ENCODE measurements around the gene TCF4.

Gene TCF4

DNA sequence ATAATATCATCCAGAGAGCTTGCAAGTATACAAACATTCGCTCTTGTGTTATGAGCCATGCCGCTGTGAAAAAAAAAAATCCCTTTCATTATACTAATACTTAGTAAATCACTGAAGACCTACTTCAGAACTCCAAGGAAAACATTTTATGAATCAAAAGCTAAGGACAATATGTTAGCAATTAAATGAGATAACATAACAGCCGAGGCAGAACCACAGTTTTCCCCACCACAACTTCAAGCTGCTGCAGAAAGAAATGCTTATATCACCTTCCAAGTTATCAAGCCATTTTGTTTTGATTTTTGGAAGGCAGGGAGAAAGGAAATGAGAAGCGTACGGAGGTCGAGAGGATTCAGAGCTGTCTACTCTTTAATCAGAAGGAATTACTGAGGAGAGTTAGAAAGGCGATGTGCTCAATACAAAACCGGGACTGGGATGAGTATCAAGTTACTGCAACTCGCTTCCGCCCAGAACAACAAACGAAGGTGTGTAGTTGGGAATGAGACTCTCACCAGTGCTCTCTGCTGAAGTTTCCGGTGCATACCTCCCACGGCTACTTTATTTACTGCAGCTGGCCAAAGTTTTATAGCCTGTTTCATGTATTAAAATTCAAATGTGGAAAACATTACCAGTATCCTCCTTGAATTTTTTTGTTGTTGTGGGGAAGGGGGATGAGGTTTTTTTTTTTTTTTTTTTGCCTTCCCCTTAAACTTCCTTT is 336.6 kb downstream of the TCF4 start:
- peak; percentile 99 for FAIRE-seq

DNA sequence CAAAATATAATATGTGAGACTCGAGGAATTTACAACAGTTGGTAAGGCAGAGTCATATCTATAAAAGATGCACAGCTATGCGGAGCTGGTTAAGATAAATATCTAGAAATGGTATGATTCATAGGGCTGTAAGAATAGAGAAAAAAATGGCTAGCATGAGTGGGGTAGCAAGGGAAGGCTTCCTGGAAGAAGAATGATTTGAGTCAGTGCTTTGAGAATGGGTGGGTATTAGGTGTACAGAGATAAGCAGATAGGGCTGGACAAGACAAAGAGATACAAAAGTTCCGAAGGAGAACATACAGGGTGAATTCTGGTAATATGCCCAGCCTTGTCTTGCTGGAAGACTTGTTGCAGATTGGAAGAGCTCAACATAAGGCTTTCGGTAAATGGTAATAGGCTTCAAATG is 337.2 kb downstream of the TCF4 start:
- no peak for FAIRE-seq

DNA sequence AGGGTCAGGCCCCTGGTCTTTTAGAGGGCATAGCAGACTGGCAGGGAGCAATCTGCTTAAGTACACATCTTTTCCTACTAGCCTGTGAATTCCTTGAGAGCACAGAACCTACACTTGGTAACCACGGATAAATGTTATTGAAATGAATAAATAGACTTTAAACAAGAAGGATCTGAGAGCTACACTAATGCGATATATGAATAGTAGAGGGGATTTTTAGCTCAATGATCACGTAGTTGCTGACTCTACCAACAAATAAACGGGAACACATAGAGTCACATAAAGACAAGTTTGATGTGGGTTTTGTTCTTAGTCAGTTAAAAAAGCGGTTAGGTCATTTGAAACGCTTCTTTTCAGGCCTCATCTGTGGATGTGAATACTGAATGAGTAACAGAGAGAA is 338.4 kb downstream of the TCF4 start:
- FAIRE-seq, result no peak

DNA sequence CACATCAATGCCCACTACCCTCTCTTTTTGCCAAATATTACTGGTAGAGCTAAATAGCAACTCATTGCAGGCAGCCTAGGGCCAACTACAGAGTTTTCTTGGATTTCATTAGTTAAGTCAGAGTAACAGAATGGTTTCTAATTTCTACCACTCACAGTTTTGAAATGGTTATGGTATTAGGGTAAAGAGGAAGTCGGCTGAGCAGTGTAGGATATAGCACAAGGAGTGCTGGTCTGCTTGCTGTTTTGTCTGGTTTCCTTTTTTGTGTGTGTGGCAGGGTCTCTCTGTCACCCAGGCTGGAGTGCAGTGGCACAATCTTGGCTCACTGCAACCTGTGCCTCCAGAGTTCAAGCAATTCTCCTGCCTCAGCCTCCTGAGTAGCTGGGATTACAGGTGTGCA is 339.5 kb downstream of the TCF4 start:
- no peak for FAIRE-seq

DNA sequence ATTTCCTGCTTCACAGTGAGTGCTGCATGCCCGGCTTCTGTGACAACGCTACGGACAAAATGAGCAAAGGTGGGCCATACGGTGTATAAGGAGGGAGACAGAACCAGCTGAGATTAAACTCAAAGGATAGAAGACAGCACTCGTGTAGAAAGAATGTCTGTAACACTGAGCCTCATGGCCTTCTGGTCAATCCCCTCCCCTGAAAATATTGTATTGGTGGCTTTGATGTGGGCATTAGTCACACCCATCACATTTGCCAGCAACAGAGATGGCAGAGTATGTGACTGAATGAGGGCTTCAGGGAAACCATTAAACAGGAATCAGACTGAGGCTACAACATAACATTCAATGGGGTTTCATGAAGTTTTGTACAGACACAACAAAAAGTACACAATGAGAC is 341.0 kb downstream of the TCF4 start:
- no peak for FAIRE-seq

DNA sequence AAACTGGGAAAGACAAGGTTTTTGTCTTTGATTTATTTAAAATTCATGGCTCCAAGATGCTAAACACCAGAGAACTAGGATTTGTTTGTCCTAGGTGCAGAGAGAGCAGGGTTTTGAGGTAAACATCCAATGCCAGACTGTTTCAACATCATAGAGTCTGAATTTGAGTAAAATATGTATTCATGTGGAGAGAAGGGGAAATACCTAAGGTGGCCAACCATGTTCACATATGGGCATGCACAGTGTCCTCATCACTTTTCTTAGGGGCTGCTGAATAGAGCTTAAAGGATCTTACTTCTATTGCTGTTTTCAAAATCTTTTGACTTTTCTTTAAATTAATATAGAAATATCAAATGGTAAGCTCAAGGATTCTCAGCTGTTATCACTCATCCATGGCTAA is 341.7 kb downstream of the TCF4 start:
- FAIRE-seq, result no peak

DNA sequence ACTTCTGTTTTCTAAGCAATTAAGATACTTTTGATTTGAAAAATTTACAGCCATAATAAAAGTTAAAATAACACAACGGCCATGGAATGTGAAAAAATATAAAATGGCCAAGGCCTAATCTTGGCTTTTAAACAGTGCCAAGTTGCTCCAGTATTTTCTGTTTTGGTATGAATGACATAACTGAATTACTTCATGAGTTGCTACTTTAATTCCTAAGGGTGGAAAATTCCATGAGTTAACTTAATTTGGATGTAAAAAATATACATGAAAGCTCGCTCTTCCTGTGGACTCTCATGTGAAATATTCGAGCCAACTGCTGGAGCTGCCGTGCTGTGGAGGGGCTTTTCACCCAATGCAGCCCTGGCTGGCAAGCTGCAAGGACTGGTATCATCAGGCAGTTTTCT is 342.8 kb downstream of the TCF4 start:
- FAIRE-seq, result peak; percentile 97

DNA sequence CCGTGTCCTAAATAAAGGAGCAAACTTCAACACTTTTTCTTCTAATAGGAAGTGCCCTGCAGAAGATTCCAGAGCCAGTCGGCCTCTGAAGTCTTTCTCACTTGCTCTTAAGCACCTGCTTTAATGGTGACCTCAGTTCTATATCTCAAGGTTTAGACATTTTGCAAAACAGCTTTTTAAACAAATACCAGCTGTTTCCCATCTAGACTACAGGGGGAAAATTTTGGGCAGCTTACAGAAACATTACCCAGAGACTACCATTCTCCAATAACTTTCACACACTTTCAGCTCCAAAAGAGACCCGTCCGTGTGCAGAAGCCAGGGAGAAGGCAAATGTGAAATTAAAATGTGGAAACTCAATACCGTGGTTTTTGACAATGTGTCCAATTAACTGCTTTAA is 343.4 kb downstream of the TCF4 start:
- no peak for FAIRE-seq

DNA sequence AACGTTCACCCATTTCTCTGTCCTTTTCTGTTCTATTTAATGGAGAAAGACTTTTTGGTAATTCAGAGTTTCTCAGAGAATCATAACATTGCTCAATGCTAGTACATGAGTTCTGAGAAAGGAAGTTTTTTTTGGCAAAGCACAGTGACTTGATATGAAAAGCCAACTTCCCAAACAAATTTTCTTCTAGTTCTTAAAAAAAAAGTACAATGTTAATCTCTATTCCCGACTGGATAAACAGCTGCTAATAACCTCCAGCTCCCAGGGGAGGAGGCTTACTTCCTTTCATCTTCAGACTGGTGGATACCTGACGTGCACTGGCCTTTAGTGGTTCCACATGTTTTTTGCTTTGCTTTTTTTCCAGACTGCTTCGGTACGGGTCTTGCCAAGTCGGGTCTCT is 344.1 kb downstream of the TCF4 start:
- peak; percentile 87 for FAIRE-seq

DNA sequence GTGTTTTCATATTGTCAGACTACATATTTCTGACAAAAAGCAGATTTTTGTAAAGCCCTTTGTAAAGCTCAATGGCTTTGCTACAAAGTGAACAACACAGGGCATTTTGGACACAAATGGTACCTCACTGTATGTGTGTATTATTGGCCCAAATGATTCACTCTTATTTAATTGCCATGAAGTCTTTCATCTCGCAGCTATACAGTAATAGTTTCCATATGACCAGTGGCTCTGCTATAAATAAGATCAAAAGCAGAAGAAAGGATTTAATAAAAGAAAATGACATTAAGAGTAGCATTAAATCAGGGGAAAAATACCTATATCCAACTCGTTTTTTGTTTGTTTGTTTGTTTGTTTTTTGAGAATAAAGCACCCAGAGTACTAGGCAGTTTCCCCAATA is 344.7 kb downstream of the TCF4 start:
- FAIRE-seq, result no peak

DNA sequence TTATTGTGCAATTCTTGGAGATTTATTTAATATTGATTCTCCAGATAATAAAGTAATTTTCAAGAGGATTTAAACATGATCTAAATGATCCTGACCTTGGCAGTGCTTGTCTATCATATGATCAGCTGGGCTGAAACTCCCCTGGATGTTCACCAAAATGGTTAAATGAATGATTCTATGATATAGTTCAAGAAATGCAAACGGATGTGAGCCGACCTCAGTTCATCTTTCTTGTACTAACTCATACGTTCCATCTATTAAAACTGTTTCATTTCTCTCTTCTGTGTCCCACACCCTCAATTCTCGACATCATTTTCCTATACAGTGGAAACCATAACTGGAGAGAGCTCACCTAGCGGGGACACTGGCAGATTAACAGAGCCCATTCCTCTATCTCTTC is 347.0 kb downstream of the TCF4 start:
- FAIRE-seq, result no peak

DNA sequence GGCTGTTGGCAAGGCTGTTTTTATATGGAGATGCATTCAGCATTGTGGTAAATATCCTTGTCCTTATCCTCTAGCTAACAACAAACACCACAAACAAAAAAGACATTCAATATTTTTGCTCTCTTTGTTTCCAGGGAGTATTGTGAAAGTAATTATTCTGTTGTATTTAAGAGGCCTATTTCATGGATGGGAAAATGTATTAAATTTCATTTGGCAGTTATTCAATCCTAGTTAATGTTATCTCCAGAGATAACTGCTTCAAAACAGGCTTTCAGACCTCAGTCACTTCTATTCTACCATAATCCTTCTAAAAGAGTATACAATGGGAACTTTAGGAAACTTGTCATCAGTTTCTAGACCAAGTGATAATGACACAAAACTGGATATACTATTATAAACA is 348.3 kb downstream of the TCF4 start:
- FAIRE-seq, result no peak

DNA sequence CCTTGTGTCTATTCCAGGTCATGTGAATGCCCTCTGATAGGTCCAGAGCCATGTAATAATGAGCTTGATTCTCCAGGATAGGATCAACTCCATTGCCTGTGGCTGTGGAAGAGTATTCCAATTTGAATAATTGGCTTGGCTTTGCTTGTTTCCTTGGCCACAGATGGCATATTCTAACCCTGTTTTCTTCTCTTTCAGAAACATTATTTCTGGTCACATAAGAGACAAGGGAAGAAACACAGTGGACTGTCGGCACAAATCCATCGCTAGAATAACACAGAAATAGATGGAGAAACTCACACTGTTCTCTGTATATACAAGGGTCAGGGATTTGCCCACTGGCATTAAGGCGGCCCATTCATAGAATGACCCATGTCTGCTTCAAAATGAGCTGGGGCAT is 350.3 kb downstream of the TCF4 start:
- no peak for FAIRE-seq

DNA sequence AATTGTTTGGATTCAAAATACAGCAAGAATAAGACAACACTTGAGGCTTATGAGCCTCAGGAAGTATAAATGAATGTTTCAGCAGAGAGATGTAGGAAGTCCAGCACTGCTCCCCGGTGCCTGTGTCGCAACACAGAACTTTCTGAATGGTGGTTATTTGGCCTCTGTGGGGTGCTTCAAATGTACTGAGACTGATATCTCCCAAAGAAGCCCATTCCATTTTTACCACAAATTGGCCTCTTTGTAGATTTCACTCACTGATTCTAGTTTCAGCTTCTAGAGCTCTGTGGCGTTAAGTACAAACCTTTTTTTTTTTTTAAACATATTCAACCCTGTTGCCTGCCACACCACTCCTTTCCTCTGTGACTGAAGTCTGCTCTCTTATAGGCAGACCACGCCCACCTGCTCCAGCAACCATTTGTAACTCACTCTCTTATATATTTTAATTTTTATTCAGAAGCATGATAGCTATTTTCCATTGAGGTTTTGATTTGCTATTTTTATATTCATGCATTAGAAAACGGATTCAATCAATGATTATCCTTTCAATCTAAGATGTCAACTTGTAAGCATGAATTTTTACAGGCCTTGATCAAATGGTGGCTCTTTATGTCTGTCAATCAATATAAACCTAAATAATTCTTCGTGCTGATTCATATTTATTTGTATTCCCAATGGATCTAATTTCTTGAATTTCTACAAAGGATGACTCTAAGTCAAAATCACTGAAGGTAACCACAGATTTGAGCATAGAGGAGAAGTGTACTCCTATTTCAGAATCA is 351.7 kb downstream of the TCF4 start:
- FAIRE-seq, result no peak

DNA sequence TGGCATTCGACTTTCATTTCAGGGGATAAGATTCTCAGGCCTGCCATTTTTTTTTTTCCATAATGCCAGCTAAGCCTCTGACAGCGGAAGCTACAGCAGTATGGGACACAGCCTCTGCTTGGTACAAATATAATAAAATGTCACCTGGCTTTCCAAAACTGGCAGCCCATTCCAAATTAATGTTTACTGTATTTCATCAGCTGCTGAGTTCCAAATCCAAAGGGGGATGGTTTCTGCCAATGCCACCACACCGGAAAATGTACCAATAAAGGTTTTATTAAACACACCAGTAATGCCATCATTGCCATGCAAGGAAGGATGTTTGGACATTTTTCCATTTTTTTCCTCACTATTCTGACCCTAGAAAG is 352.9 kb downstream of the TCF4 start:
- FAIRE-seq, result no peak

DNA sequence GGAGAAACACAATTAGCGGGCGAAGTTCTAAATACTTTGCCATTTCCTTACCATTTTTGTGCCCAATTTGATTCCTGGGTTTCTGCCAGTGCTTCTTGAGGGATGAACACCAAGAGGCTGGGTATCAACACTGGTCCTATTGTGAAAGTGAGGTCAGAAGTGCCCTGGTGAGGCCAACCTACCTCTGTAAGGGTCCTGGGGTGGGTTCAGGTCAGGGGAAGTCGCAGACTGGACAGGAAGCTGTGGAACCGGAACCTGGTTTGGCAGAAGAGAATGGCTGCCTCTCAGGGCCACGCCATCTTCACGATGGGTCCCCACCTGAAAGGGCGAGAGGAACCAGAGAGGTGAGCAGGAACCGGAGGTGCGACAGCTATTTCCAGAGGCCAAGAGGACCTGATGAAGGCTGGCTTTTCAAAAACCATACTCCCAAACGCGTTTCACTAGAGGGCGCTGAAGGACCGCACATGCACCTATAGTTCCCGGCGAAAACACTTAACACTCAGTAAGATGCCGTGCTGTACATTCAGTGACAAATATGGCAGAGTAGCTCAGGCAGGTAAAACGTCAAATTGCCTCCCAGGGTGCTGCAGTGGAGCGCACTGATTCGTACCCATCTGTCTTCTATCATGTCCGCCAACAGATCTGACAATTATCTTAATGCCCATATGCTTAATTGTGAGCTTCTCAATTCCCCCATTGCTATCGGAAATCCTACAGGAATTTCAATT is 353.5 kb downstream of the TCF4 start:
- FAIRE-seq, result no peak

DNA sequence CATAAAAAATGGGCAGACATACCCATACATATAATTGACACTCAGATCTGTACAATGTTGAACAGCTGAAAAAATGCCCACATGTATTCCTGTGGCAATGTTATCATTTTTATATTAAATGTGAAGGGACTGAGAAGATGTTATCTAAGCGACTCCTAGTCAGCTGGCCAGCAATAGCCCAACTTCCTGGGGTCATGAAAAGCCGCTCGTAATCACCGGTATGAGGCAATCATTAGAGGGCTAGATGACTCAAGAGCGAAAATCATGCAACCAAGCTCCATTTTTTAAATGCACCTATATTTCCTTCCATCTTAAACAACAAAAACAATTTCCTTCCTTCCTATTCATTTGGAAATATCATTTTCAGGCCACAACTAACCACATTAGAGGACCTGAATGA is 354.1 kb downstream of the TCF4 start:
- no peak for FAIRE-seq

DNA sequence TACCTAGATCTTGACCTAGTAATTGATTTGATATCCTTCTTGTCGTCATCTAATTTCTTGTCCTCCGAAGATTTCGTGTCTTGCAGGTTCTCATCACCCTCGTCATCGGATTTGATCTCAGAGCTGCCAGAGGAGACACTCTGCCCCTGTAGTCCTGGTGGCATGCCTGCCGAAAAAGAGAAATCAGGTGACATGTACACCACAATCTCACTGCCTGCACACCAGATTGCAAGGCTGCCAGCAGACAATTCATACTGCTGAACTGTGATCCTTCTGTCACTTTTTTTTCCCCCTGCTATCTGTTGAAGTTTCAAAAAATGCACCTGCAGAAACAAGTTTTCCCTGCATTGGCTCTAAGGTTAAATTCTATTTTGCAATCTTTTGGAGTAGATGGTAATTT is 355.5 kb downstream of the TCF4 start:
- FAIRE-seq, result no peak

DNA sequence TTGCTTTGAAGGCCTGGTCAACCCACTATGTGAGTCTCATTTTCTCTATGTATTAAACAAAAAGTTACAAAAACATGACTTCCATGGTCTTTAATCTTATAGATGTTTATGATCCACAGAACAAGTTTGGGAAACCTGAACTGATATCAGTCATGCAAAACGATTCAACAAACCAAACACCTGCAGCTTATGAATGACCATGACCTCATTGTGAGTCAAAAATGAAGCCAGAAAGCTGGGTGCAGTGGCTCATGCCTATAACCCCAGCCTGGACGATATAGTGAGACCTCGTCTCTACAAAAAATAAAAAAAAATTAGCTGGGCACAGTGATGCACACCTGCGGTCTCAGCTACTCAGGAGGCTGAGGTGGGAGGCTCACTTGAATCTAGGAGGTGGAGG is 358.3 kb downstream of the TCF4 start:
- FAIRE-seq, result no peak

DNA sequence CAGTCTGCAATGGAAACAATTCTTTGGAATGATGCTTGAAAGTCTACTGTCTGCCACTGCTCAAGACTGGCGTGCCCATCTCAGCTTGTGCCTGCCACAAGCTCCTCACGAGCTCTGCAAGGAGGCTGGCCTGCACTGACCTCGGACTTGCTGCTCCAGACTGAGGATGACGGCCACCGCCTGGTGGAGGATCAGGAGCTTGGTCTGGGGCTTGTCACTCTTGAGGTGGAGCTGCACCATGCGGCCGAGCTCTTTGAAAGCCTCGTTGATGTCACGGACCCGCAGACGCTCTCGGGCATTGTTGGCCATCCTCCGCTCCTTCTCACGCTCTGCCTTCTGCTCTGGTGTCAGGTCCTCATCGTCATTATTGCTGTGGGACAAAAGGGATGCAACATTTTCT is 359.3 kb downstream of the TCF4 start:
- FAIRE-seq, result no peak

DNA sequence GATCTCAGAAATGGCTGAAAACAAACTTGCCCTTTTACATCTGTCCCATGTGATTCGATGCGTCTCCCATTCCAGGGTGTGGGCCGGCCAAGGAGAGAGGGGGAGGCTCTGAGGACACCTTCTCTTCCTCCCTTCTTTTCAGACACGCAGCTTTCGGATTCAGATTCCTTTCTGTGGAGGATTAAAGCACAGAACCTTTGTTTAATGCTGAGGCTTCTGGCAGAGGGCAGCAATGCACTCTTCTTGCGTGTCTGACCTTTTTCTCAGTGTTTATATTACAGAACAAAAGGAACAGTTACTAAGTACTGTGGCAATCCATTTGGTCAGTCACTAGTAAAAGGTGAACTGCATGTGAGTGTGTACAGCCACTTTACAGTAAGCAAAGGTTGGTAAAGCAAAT is 359.8 kb downstream of the TCF4 start:
- FAIRE-seq, result no peak

DNA sequence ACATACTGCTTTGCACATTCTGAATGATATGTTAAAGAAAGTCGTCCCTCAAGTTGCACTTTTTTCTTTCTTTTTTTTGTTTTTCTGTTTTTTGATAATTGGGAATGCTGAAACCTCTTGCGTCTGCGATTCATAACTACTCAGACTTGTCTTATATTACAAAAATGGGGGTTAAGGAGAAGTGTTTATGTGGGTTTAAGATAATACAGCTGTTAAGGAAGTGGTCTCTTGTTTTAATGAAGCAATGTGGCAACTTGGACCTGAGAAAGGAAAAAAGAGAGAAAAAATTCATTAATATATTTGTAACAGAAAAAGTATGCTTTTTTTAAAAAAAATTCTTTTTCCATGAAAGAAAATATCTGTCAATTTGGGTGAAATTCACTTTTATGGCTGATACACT is 360.2 kb downstream of the TCF4 start:
- FAIRE-seq, result peak; percentile 73

DNA sequence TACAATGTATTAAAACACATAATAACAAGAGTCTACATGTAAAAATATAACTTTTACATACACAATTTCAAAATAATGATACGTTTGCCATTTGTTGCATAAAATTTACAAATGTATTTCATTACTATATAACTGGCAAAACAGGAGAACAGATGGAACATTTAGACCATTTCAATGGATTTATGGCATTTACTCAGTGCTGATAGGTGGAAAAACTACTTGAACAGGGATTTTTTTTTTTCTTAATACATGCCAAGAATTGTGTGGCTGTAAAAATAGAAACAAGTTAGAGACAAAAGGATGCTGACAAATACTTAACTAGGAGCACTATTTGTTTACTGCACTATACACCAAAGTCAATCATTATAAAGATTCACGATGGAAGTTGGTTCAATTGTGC is 361.9 kb downstream of the TCF4 start:
- FAIRE-seq, result no peak

DNA sequence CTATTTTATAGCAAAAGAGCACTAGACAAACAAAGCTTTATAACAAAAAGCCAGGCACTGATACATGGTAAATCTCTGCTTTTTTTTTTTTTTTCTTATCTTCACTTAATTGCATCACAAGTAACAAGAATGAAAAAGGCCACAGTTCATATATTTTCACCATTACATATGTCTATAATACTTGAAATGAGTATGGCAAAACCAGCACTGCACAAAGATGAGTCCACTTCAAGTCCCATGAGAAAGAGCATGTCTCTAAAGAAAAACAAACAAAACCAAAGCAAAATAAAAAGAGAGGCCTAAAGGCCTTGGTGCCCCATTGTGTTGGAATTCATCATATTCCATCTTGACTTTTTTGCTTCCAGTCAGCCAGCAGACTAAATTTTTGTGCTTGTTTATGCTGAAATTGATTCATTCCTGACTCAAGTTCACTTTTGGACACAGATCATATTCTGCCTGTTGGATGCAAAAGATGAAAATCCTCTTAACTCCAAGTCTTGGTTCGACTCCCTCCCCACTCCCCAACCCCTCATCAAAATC is 363.8 kb downstream of the TCF4 start:
- no peak for FAIRE-seq
